Retinal pigment epithelial cell (primary cell): Measurements from ENCODE around the gene LRGUK.

Experiments
- DNase-seq: peaks from one replicate; pipeline ENCODE4 v3.0.0-alpha.2; 2010; ENCODE audit warnings: low read depth
- H3K4me3 ChIP-seq: 2 replicates; pipeline ENCODE4 v1.5.1; 2011; ENCODE audit warnings: mild to moderate bottlenecking, low read length, control low read depth, moderate library complexity
- CTCF ChIP-seq: conservative IDR thresholded peaks from 2 replicates; pipeline ENCODE4 v1.5.1; 2011; ENCODE audit warnings: low read depth, low read length, control low read depth, inconsistent platforms

The LRGUK gene

GRCh38 chr7:134262322-134262721, 135.2 kb downstream of the LRGUK start:
- TF ChIP-seq CTCF, result no peak
- DNase-seq, result no peak
- no peak overlapping the region for H3K4me3 ChIP-seq

- no peak for DNase-seq
- H3K4me3 ChIP-seq, result no peak overlapping the region
- no peak for TF ChIP-seq CTCF
These were observed 149.8 kb downstream of the LRGUK start for GRCh38 chr7:134276951-134277350.

GRCh38 chr7:134278502-134279153, 151.5 kb downstream of the LRGUK start:
- no peak overlapping the region for H3K4me3 ChIP-seq
- DNase-seq, result no peak
- no peak for TF ChIP-seq CTCF

- DNase-seq, result no peak
- no peak overlapping the region for H3K4me3 ChIP-seq
- TF ChIP-seq CTCF, result no peak
These were observed 152.2 kb downstream of the LRGUK start for GRCh38 chr7:134279336-134279735.

GRCh38 chr7:134279898-134280297, 152.8 kb downstream of the LRGUK start:
- no peak overlapping the region for H3K4me3 ChIP-seq
- no peak for TF ChIP-seq CTCF
- DNase-seq, result no peak

GRCh38 chr7:134280508-134280907, 153.4 kb downstream of the LRGUK start:
- TF ChIP-seq CTCF, result no peak
- no peak for DNase-seq
- no peak overlapping the region for H3K4me3 ChIP-seq

- DNase-seq, result no peak
- no peak for TF ChIP-seq CTCF
- H3K4me3 ChIP-seq, result no peak overlapping the region
These were observed 156.9 kb downstream of the LRGUK start for GRCh38 chr7:134284011-134284410.
